T-helper 1 cell (primary cell): Measurements from ENCODE around the gene ASMTL.
A peak's percentile ranks its signal among the peaks of the same experiment; 100 is the strongest.
"Not testable (repeated sequence)": the region's sequence is repeated elsewhere in the genome, so short reads cannot be mapped to it uniquely, and the experiment has no call there.

Experiments
- DNase-seq, 5 donors: peaks; one replicate each; pipeline ENCODE4 v3.0.0-alpha.2; 2012 to 2020

The ASMTL gene

GRCh38 chrX:1453951-1454785, 1.5 kb upstream of the ASMTL start:
- DNase-seq: peak; percentile 71 to 90 (median 81)

- DNase-seq: peak in 4 of 5 donors; percentile 77 to 80 (median 80)
Measured at GRCh38 chrX:1453395-1453783, 680 bp upstream of the ASMTL start.

- no peak for DNase-seq
Measured at GRCh38 chrX:1451661-1452515, 821 bp downstream of the ASMTL start.

- peak in 1 of 5 donors; percentile 9 for DNase-seq
Measured at GRCh38 chrX:1451251-1451660, 1.5 kb downstream of the ASMTL start.

GRCh38 chrX:1450361-1451161, 2.1 kb downstream of the ASMTL start:
- peak in 1 of 5 donors; percentile 2 for DNase-seq

GRCh38 chrX:1449823-1450149, 2.9 kb downstream of the ASMTL start:
- no peak for DNase-seq

GRCh38 chrX:1449036-1449822, 3.5 kb downstream of the ASMTL start:
- peak in 1 of 5 donors; percentile 3 for DNase-seq

GRCh38 chrX:1448573-1449001, 4.1 kb downstream of the ASMTL start:
- not testable (repeated sequence) for DNase-seq

GRCh38 chrX:1447969-1448572, 4.6 kb downstream of the ASMTL start:
- peak in 1 of 5 donors; percentile 2 for DNase-seq

- peak in 1 of 5 donors; percentile 2 for DNase-seq
Measured at GRCh38 chrX:1446984-1447968, 5.4 kb downstream of the ASMTL start.

GRCh38 chrX:1444561-1445500, 7.9 kb downstream of the ASMTL start:
- peak in 1 of 5 donors; percentile 8 for DNase-seq

GRCh38 chrX:1443496-1444075, 9.1 kb downstream of the ASMTL start:
- no peak for DNase-seq

- DNase-seq: peak in 1 of 5 donors; percentile 6
Measured at GRCh38 chrX:1442724-1443367, 9.9 kb downstream of the ASMTL start.

GRCh38 chrX:1442016-1442665, 10.6 kb downstream of the ASMTL start:
- peak in 1 of 5 donors; percentile 7 for DNase-seq

- DNase-seq: no peak
Measured at GRCh38 chrX:1440506-1440905, 12.2 kb downstream of the ASMTL start.

- DNase-seq: no peak
Measured at GRCh38 chrX:1435241-1435895, 17.3 kb downstream of the ASMTL start.

- no peak for DNase-seq
Measured at GRCh38 chrX:1434871-1435240, 17.9 kb downstream of the ASMTL start.
